ENCODE measurements around the gene FBXL13. TPM values are rescaled to one million over a fixed set of nuclear protein-coding genes. Genes with fewer than 3 reads are reported as not detected.

FBXL13 gene
- polyA plus RNA-seq, 1 of the 3 experiments (the other 2 are of a cell fraction): 1.1 TPM

GRCh38 chr7:102883098-102883860 lies 191.3 kb downstream of the FBXL13 start:
- no peaks in the 10 kb centered on the region for H3K36me3 ChIP-seq (replicated peaks in 1 of 2; ENCODE audit: control insufficient read depth in 1 of 2, insufficient read depth in 2 of 2, low read length in 1 of 2)
- 79% methylated on average over 6 of the region's 6 CpGs for WGBS (ENCODE audit: low lambda C conversion rate)
- H3K4me3 ChIP-seq (ENCODE audit: low read depth in 2 of 2, low read length in 1 of 2): no peak overlapping the region
- H3K9ac ChIP-seq: no peak overlapping the region; the same call in 1 of the 2 replicates
- ChIA-PET CTCF (interaction anchor here (1.4 to 1.5 kb wide), 2 partner anchors 16 to 31 kb away, joined by 3 to 4 read pairs; no protein-coding TSS in a partner anchor), POLR2A (no interaction called here)
- no peak overlapping the region for H3K4me2 ChIP-seq
- H3K79me2 ChIP-seq (ENCODE audit: insufficient read depth): no peaks in the 10 kb centered on the region
- no peaks in the 10 kb centered on the region for H4K20me1 ChIP-seq (ENCODE audit: insufficient read depth)
- H3K27ac ChIP-seq (ENCODE audit: low read depth in 2 of 2, low read length in 1 of 2): peak overlapping the region in 1 of 2 experiments; percentile 52; a peak in 2 of 4 replicates
- H3K9me2 ChIP-seq: no peaks in the 10 kb centered on the region
- H3K9me3 ChIP-seq: no peaks in the 10 kb centered on the region
- H3K27me3 ChIP-seq (ENCODE audit: insufficient read depth): no peaks in the 10 kb centered on the region
- H3F3A ChIP-seq (replicated peaks; ENCODE audit: insufficient read depth): peaks cover 13% of the 10 kb centered on the region
- DNase-seq: no peak
- H2AFZ ChIP-seq (ENCODE audit: low read depth): peak overlapping the region; percentile 32; the same call in 1 of the 2 replicates
- H3K4me1 ChIP-seq (ENCODE audit: control insufficient read depth in 1 of 2, insufficient read depth in 2 of 2, low read depth in 1 of 2, low read length in 1 of 2): peaks cover 0 to 16% of the 10 kb centered on the region in 2 experiments; a peak in 2 of 4 replicates
- TF ChIP-seq FOSL2 (IDR thresholded peaks at IDR 0.05; ENCODE audit: borderline replicate concordance, low read depth): peak; percentile 54; the same call in 1 of the 2 replicates
- no peak for TF ChIP-seq MEF2A (IDR thresholded peaks at IDR 0.05; ENCODE audit: borderline replicate concordance, low read depth)
- TF ChIP-seq TCF12 (IDR thresholded peaks at IDR 0.05): peak; percentile 48
- TF ChIP-seq JUND (IDR thresholded peaks at IDR 0.05): no peak; the same call in 1 of the 2 replicates
- 0 out of 2 replicates have a peak, but pooled peaks have one; percentile 22 for TF ChIP-seq RXRA (IDR thresholded peaks at IDR 0.05; ENCODE audit: borderline replicate concordance, low read depth)
- TF ChIP-seq FOXM1 (IDR thresholded peaks at IDR 0.05; ENCODE audit: low read depth): no peak

DNA sequence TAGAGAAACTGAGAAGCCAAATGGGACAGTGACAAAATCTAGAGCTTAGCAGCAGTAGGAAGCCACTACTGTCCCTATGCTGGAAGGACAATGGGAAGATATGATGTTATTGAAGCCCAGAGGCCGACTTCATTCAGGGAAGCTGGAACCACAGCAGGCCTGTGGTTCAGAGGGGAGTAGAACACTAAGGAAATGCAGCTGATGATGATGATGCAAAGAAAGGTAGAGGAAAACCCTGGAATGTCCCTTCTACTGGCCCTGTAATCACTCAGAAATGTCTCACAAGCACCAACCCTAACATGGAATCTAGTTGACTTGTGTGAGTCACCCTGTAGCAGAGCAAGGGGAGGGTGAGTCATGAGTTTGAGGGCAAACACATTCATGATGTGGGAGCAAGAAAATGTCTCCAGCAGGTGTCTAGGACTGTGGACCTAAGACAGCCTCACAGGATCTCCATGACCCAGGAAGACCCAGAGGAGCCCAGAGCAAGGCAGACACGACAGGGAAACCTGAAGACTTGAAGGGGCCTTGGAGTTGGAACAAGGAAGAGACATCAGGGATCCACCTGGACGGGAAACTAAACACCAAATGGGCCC lies 198.8 kb downstream of the FBXL13 start:
- 38% methylated on average over 3 of the region's 3 CpGs for WGBS (ENCODE audit: low lambda C conversion rate)
- peaks cover 0 to 51% of the 10 kb centered on the region in 2 experiments; a peak in 2 of 4 replicates for H3K4me1 ChIP-seq (ENCODE audit: control insufficient read depth in 1 of 2, insufficient read depth in 2 of 2, low read depth in 1 of 2, low read length in 1 of 2)
- TF ChIP-seq ELF1 (IDR thresholded peaks at IDR 0.05): no peak; the same call in 1 of the 2 replicates
- TF ChIP-seq RAD21 (IDR thresholded peaks at IDR 0.05; ENCODE audit: low read length): no peak
- no peak for TF ChIP-seq FOXJ3 (CRISPR knock-in tag; IDR thresholded peaks at IDR 0.05)
- no peak for TF ChIP-seq GABPA (IDR thresholded peaks at IDR 0.05; ENCODE audit: low read depth)
- TF ChIP-seq, protein P1, sequence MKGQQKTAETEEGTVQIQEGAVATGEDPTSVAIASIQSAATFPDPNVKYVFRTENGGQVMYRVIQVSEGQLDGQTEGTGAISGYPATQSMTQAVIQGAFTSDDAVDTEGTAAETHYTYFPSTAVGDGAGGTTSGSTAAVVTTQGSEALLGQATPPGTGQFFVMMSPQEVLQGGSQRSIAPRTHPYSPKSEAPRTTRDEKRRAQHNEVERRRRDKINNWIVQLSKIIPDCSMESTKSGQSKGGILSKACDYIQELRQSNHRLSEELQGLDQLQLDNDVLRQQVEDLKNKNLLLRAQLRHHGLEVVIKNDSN (IDR thresholded peaks at IDR 0.05; ENCODE audit: borderline replicate concordance, low read depth): peak; percentile 52; the same call in 1 of the 2 replicates
- peak; percentile 79 for TF ChIP-seq MEF2A (IDR thresholded peaks at IDR 0.05; ENCODE audit: borderline replicate concordance, low read depth)
- TF ChIP-seq NRF1 (IDR thresholded peaks at IDR 0.05; ENCODE audit: low read depth, low read length): no peak
- TF ChIP-seq, protein P2, sequence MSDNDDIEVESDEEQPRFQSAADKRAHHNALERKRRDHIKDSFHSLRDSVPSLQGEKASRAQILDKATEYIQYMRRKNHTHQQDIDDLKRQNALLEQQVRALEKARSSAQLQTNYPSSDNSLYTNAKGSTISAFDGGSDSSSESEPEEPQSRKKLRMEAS (IDR thresholded peaks at IDR 0.05; ENCODE audit: low read depth): peak; percentile 88
- peak; percentile 76; the same call in 1 of the 2 replicates for TF ChIP-seq YY1 (IDR thresholded peaks at IDR 0.05; ENCODE audit: low read depth)
- no peak for TF ChIP-seq CHD2 (IDR thresholded peaks at IDR 0.05; ENCODE audit: low read length, partially characterized antibody)
- TF ChIP-seq, protein P3, sequence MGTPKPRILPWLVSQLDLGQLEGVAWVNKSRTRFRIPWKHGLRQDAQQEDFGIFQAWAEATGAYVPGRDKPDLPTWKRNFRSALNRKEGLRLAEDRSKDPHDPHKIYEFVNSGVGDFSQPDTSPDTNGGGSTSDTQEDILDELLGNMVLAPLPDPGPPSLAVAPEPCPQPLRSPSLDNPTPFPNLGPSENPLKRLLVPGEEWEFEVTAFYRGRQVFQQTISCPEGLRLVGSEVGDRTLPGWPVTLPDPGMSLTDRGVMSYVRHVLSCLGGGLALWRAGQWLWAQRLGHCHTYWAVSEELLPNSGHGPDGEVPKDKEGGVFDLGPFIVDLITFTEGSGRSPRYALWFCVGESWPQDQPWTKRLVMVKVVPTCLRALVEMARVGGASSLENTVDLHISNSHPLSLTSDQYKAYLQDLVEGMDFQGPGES (IDR thresholded peaks at IDR 0.05; ENCODE audit: low read depth, low read length): no peak
- TF ChIP-seq RCOR1 (IDR thresholded peaks at IDR 0.05; ENCODE audit: low read length): no peak
- TF ChIP-seq, protein P4, sequence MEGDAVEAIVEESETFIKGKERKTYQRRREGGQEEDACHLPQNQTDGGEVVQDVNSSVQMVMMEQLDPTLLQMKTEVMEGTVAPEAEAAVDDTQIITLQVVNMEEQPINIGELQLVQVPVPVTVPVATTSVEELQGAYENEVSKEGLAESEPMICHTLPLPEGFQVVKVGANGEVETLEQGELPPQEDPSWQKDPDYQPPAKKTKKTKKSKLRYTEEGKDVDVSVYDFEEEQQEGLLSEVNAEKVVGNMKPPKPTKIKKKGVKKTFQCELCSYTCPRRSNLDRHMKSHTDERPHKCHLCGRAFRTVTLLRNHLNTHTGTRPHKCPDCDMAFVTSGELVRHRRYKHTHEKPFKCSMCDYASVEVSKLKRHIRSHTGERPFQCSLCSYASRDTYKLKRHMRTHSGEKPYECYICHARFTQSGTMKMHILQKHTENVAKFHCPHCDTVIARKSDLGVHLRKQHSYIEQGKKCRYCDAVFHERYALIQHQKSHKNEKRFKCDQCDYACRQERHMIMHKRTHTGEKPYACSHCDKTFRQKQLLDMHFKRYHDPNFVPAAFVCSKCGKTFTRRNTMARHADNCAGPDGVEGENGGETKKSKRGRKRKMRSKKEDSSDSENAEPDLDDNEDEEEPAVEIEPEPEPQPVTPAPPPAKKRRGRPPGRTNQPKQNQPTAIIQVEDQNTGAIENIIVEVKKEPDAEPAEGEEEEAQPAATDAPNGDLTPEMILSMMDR (IDR thresholded peaks at IDR 0.05): peak; percentile 35; the same call in 1 of the 2 replicates
- TF ChIP-seq FOSL2 (IDR thresholded peaks at IDR 0.05; ENCODE audit: borderline replicate concordance, low read depth): peak; percentile 100
- TF ChIP-seq, protein P5, sequence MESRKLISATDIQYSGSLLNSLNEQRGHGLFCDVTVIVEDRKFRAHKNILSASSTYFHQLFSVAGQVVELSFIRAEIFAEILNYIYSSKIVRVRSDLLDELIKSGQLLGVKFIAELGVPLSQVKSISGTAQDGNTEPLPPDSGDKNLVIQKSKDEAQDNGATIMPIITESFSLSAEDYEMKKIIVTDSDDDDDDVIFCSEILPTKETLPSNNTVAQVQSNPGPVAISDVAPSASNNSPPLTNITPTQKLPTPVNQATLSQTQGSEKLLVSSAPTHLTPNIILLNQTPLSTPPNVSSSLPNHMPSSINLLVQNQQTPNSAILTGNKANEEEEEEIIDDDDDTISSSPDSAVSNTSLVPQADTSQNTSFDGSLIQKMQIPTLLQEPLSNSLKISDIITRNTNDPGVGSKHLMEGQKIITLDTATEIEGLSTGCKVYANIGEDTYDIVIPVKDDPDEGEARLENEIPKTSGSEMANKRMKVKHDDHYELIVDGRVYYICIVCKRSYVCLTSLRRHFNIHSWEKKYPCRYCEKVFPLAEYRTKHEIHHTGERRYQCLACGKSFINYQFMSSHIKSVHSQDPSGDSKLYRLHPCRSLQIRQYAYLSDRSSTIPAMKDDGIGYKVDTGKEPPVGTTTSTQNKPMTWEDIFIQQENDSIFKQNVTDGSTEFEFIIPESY (IDR thresholded peaks at IDR 0.05; ENCODE audit: borderline replicate concordance, low read depth): peak; percentile 90

More for the DNA sequence above, 198.8 kb downstream of the FBXL13 start:
- Histone ChIP-seq H3K79me2 (ENCODE audit: insufficient read depth) (no peaks in the 10 kb centered on the region), H2AFZ (ENCODE audit: low read depth) (no peak overlapping the region), H3K9me3 (no peaks in the 10 kb centered on the region), H3F3A (replicated peaks; ENCODE audit: insufficient read depth) (peaks cover 51% of the 10 kb centered on the region), H3K9ac (peak overlapping the region; percentile 80), H3K4me2 (peak overlapping the region; percentile 36), H3K27ac (ENCODE audit: low read depth in 2 of 2, low read length in 1 of 2) (peak overlapping the region; percentile 64 to 100; a peak in 3 of 4 replicates), H3K9me2 (no peaks in the 10 kb centered on the region), H4K20me1 (ENCODE audit: insufficient read depth) (no peaks in the 10 kb centered on the region), H3K27me3 (ENCODE audit: insufficient read depth) (no peaks in the 10 kb centered on the region), H3K4me3 (ENCODE audit: low read depth in 2 of 2, low read length in 1 of 2) (no peak overlapping the region), H3K36me3 (replicated peaks in 1 of 2; ENCODE audit: control insufficient read depth in 1 of 2, insufficient read depth in 2 of 2, low read length in 1 of 2) (no peaks in the 10 kb centered on the region)
- no peak for DNase-seq
- CTCF ChIA-PET: no interaction called here
- POLR2A ChIA-PET: no interaction called here
